ENCODE results near the gene EEF1AKMT1.

GRCh38 chr13:20718958-20719566 is 54.7 kb downstream of the EEF1AKMT1 start:
- TF ChIP-seq CTCF (IDR thresholded peaks at IDR 0.05 in 4 of 5, conservative IDR thresholded peaks at IDR 0.05 in 1 of 5): no peak
- no peak for TF ChIP-seq POLR2A (IDR thresholded peaks at IDR 0.05)
